ENCODE results near the gene RUNX3.

Gene RUNX3

DNA sequence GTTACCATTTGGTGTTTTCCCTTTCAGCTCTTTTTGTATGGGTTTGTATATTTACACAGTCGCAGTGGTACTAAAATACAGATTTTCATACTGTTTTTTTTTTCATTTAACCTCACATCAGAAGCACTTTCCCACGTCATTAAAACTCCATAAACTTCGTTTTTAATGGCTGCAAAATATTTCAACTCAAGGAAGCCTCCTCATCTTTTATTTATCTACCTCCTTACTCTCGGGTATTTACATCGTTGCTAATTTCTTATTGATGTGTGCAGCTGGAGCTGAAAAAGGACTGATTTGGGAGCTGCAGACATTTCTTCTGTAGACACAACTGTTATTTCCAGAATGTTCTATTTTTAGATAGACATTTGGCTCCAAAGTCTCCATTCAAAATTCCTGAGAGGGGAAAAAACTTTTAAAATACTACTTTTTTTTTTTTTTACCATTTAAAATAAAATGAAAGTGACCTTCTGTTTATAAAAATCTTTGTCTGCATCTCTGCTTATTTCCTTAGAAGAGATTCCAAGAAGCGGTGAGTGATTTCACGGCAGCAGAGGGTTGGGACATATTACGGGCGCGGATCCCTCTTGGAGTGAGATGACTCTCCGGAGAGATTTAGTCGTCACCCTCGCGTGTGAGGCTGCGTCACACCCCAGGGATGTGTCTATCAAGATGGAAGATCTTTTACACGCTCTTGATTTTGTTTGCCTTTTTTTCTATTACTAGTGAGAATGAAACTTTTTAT is 10.1 kb downstream of the RUNX3 start:
- Histone ChIP-seq H3K36me3 (ENCODE audit: insufficient read depth, low read length) (peaks cover 94% of the 10 kb centered on the region; the same call in 1 of the 2 replicates), H3K4me1 (ENCODE audit: insufficient read depth, low read length, poor library complexity, severe bottlenecking) (peaks cover 17% of the 10 kb centered on the region), H2AFZ (ENCODE audit: low read length) (no peak overlapping the region), H3K79me2 (ENCODE audit: insufficient read depth, low read length) (peaks cover 65% of the 10 kb centered on the region), H3K4me2 (ENCODE audit: low read depth, low read length, poor library complexity, severe bottlenecking) (no peak overlapping the region), H3F3A (ENCODE audit: low read depth) (no peaks in the 10 kb centered on the region), H4K20me1 (ENCODE audit: insufficient read depth, low read length, poor library complexity, severe bottlenecking) (peaks cover 42% of the 10 kb centered on the region), H3K9me3 (ENCODE audit: insufficient read depth, low read depth, low read length) (no peaks in the 10 kb centered on the region), H3K4me3 (ENCODE audit: low read length, poor library complexity, severe bottlenecking) (no peak overlapping the region), H3K9ac (ENCODE audit: low read depth, low read length, poor library complexity, severe bottlenecking) (no peak overlapping the region), H3K27me3 (ENCODE audit: insufficient read depth, low read length, poor library complexity, severe bottlenecking) (no peaks in the 10 kb centered on the region), H3K9me2 (replicated peaks; ENCODE audit: low read depth, low read length) (no peaks in the 10 kb centered on the region)
- TF ChIP-seq, protein P1, sequence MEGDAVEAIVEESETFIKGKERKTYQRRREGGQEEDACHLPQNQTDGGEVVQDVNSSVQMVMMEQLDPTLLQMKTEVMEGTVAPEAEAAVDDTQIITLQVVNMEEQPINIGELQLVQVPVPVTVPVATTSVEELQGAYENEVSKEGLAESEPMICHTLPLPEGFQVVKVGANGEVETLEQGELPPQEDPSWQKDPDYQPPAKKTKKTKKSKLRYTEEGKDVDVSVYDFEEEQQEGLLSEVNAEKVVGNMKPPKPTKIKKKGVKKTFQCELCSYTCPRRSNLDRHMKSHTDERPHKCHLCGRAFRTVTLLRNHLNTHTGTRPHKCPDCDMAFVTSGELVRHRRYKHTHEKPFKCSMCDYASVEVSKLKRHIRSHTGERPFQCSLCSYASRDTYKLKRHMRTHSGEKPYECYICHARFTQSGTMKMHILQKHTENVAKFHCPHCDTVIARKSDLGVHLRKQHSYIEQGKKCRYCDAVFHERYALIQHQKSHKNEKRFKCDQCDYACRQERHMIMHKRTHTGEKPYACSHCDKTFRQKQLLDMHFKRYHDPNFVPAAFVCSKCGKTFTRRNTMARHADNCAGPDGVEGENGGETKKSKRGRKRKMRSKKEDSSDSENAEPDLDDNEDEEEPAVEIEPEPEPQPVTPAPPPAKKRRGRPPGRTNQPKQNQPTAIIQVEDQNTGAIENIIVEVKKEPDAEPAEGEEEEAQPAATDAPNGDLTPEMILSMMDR (conservative IDR thresholded peaks at IDR 0.05; ENCODE audit: low read length), result no peak
- TF ChIP-seq EZH2phosphoT487 (IDR thresholded peaks at IDR 0.05; ENCODE audit: borderline replicate concordance), result no peak

DNA sequence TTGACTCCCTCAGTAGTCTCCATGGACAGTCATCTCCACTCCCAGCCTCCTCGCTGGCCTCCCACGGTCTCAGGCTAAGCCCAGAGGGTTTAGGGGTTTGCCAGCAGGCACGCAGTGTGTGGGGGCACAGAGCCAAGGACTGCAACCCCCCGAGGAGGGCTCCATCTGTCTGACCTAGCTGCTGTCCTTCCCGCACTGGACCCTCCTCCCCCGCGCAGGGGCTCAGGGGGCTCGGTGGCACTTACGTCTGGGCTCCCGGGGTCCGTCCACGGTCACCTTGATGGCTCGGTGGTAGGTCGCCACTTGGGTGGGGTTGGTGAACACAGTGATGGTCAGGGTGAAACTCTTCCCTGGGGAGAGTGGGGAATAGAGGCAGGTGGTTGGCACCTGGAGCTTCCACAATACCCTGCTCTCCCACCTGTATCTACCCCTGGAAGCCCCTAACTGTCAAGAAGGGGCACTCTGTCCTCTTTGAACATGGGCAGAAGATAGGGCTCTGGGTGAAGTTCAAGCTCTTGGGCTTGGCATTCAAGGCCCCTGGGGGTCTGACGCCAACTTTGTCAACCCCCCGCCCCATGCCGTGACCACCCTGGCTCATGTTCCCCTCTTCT is 11.0 kb downstream of the RUNX3 start:
- Histone ChIP-seq H3K9ac (ENCODE audit: low read depth, low read length, poor library complexity, severe bottlenecking) (no peak overlapping the region), H3F3A (ENCODE audit: low read depth) (no peaks in the 10 kb centered on the region), H3K9me3 (ENCODE audit: insufficient read depth, low read depth, low read length) (no peaks in the 10 kb centered on the region), H3K27me3 (ENCODE audit: insufficient read depth, low read length, poor library complexity, severe bottlenecking) (no peaks in the 10 kb centered on the region), H3K9me2 (replicated peaks; ENCODE audit: low read depth, low read length) (no peaks in the 10 kb centered on the region), H3K79me2 (ENCODE audit: insufficient read depth, low read length) (peaks cover 65% of the 10 kb centered on the region), H4K20me1 (ENCODE audit: insufficient read depth, low read length, poor library complexity, severe bottlenecking) (peaks cover 37% of the 10 kb centered on the region), H3K36me3 (ENCODE audit: insufficient read depth, low read length) (peaks cover 94% of the 10 kb centered on the region; the same call in 1 of the 2 replicates), H3K4me2 (ENCODE audit: low read depth, low read length, poor library complexity, severe bottlenecking) (no peak overlapping the region), H3K4me1 (ENCODE audit: insufficient read depth, low read length, poor library complexity, severe bottlenecking) (peaks cover 9% of the 10 kb centered on the region), H2AFZ (ENCODE audit: low read length) (no peak overlapping the region), H3K4me3 (ENCODE audit: low read length, poor library complexity, severe bottlenecking) (no peak overlapping the region)
- TF ChIP-seq, protein P1 (conservative IDR thresholded peaks at IDR 0.05; ENCODE audit: low read length), result no peak
- TF ChIP-seq EZH2phosphoT487 (IDR thresholded peaks at IDR 0.05; ENCODE audit: borderline replicate concordance), result no peak

DNA sequence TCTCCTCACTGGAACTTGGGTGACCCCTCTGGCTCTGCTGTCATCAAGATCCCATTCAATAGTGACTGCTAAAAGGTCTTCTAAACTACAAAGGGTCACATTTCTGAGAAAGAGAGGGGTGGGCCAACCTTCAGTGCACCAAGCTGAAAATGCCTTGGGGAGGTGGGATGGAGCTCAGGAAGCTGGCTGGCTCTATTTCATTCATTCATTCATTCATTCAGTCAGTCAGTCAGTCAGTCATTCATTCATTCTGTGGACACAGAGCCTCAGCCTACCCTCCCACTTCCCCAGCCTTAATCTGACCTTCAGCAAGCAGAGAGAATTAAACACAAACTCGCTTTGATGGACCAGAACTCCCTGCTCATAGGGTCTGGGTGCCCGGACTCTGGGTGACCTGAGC is 11.7 kb downstream of the RUNX3 start:
- Histone ChIP-seq H3K79me2 (ENCODE audit: insufficient read depth, low read length) (peaks cover 63% of the 10 kb centered on the region), H3K9me2 (replicated peaks; ENCODE audit: low read depth, low read length) (no peaks in the 10 kb centered on the region), H3K36me3 (ENCODE audit: insufficient read depth, low read length) (peaks cover 95% of the 10 kb centered on the region; the same call in 1 of the 2 replicates), H2AFZ (ENCODE audit: low read length) (no peak overlapping the region), H3K4me3 (ENCODE audit: low read length, poor library complexity, severe bottlenecking) (no peak overlapping the region), H3F3A (ENCODE audit: low read depth) (no peaks in the 10 kb centered on the region), H3K9ac (ENCODE audit: low read depth, low read length, poor library complexity, severe bottlenecking) (no peak overlapping the region), H3K27me3 (ENCODE audit: insufficient read depth, low read length, poor library complexity, severe bottlenecking) (no peaks in the 10 kb centered on the region), H4K20me1 (ENCODE audit: insufficient read depth, low read length, poor library complexity, severe bottlenecking) (peaks cover 29% of the 10 kb centered on the region), H3K9me3 (ENCODE audit: insufficient read depth, low read depth, low read length) (no peaks in the 10 kb centered on the region), H3K4me2 (ENCODE audit: low read depth, low read length, poor library complexity, severe bottlenecking) (no peak overlapping the region), H3K4me1 (ENCODE audit: insufficient read depth, low read length, poor library complexity, severe bottlenecking) (peaks cover 4% of the 10 kb centered on the region)
- TF ChIP-seq, protein P1 (conservative IDR thresholded peaks at IDR 0.05; ENCODE audit: low read length), result no peak
- TF ChIP-seq EZH2phosphoT487 (IDR thresholded peaks at IDR 0.05; ENCODE audit: borderline replicate concordance), result no peak
